Mesodermal cell (in vitro differentiated cells): ENCODE measurements around the gene PSPH.
"Not testable (repeated sequence)": the region's sequence is repeated elsewhere in the genome, so short reads cannot be mapped to it uniquely, and the experiment has no call there.

ENCODE experiments used
- H3K27ac ChIP-seq: 2 replicates; pipeline ENCODE4 v1.7.0; 2013; ENCODE audit warnings: mild to moderate bottlenecking, low read depth, low read length, moderate library complexity; ENCODE audit not compliant: severe bottlenecking
- H3K36me3 ChIP-seq: 2 replicates; pipeline ENCODE4 v1.7.1; 2013; ENCODE audit warnings: mild to moderate bottlenecking, low read length, moderate library complexity; ENCODE audit not compliant: control insufficient read depth, insufficient read depth
- H3K4me1 ChIP-seq: one replicate; pipeline ENCODE4 v1.7.1; 2013; ENCODE audit warnings: mild to moderate bottlenecking, low read length; ENCODE audit not compliant: insufficient read depth, control insufficient read depth, poor library complexity, severe bottlenecking
- H3K4me3 ChIP-seq: 2 replicates; pipeline ENCODE4 v1.7.0; 2013; ENCODE audit warnings: low read length, control low read depth, mild to moderate bottlenecking; ENCODE audit not compliant: insufficient read depth, poor library complexity, severe bottlenecking; ENCODE audit errors: extremely low read depth
- H3K9me3 ChIP-seq: 2 replicates; pipeline ENCODE4 v1.7.1; 2013; ENCODE audit warnings: mild to moderate bottlenecking, low read length, moderate library complexity; ENCODE audit not compliant: control insufficient read depth
- WGBS, 2 experiments: methylation state at CpG; one replicate each; pipeline ENCODE4 v1.1.5; 2013; ENCODE audit warnings: missing lambda C conversion rate in 2 of 2; ENCODE audit not compliant: insufficient coverage in 2 of 2; 5-methylcytosine and 5-hydroxymethylcytosine counted together

The PSPH gene

GRCh38 chr7:56053993-56054392, 2.7 kb upstream of the PSPH start:
- Histone ChIP-seq H3K27ac (no peak overlapping the region), H3K36me3 (peaks cover 64% of the 10 kb centered on the region), H3K4me3 (no peak overlapping the region), H3K4me1 (peaks cover 19% of the 10 kb centered on the region), H3K9me3 (no peaks in the 10 kb centered on the region)
- 100% methylated on average over 1 of the region's 2 CpGs; no CpG with 5 or more reads in 1 of the 2 experiments for WGBS, 2 experiments

- Histone ChIP-seq H3K9me3 (no peaks in the 10 kb centered on the region), H3K4me1 (peaks cover 19% of the 10 kb centered on the region), H3K4me3 (peak overlapping the region; percentile 95), H3K36me3 (peaks cover 58% of the 10 kb centered on the region), H3K27ac (peak overlapping the region; percentile 37)
- 85% methylated on average over 7 to 9 of the region's 9 CpGs for WGBS, 2 experiments
These were observed 2.1 kb upstream of the PSPH start for GRCh38 chr7:56053379-56053778.

GRCh38 chr7:56051053-56051338, 248 bp downstream of the PSPH start:
- Histone ChIP-seq H3K9me3 (no peaks in the 10 kb centered on the region), H3K4me3 (peak overlapping the region; percentile 95), H3K27ac (peak overlapping the region; percentile 93), H3K4me1 (peaks cover 24% of the 10 kb centered on the region), H3K36me3 (peaks cover 34% of the 10 kb centered on the region)
- WGBS, 2 experiments, result 1% methylated on average over 8 to 9 of the region's 9 CpGs

GRCh38 chr7:56048763-56049162, 2.5 kb downstream of the PSPH start:
- not testable (repeated sequence) for H3K27ac ChIP-seq, H3K9me3 ChIP-seq, H3K4me3 ChIP-seq
- H3K4me1 ChIP-seq, result peaks cover 18% of the 10 kb centered on the region
- 89 to 90% methylated on average over 3 to 7 of the region's 8 CpGs for WGBS, 2 experiments
- H3K36me3 ChIP-seq, result peaks cover 14% of the 10 kb centered on the region

- Histone ChIP-seq H3K36me3 (peaks cover 9% of the 10 kb centered on the region), H3K9me3 (no peaks in the 10 kb centered on the region), H3K4me1 (peaks cover 14% of the 10 kb centered on the region), H3K4me3 (no peak overlapping the region), H3K27ac (peak overlapping the region; percentile 4)
- WGBS, 2 experiments, result no CpG with 5 or more reads among the region's 1 CpG
These were observed 3.0 kb downstream of the PSPH start for GRCh38 chr7:56048245-56048644.

- H3K4me3 ChIP-seq, H3K4me1 ChIP-seq, H3K36me3 ChIP-seq, H3K9me3 ChIP-seq: not testable (repeated sequence)
- peak overlapping the region; percentile 97 for H3K27ac ChIP-seq
- WGBS, 2 experiments, result 80 to 94% methylated on average over 8 to 9 of the region's 11 CpGs
These were observed 3.7 kb downstream of the PSPH start for GRCh38 chr7:56047446-56048116.

GRCh38 chr7:56046721-56047445, 4.4 kb downstream of the PSPH start:
- H3K9me3 ChIP-seq, result no peaks in the 10 kb centered on the region
- H3K36me3 ChIP-seq, result peaks cover 12% of the 10 kb centered on the region
- peak overlapping the region; percentile 97 for H3K27ac ChIP-seq
- no peak overlapping the region for H3K4me3 ChIP-seq
- peaks cover 9% of the 10 kb centered on the region for H3K4me1 ChIP-seq
- WGBS, 2 experiments, result 67 to 88% methylated on average over 1 to 4 of the region's 5 CpGs

- not testable (repeated sequence) for H3K4me1 ChIP-seq, H3K4me3 ChIP-seq, H3K27ac ChIP-seq, H3K9me3 ChIP-seq
- peaks cover 12% of the 10 kb centered on the region for H3K36me3 ChIP-seq
- 100% methylated on average over 1 of the region's 2 CpGs; no CpG with 5 or more reads in 1 of the 2 experiments for WGBS, 2 experiments
These were observed 5.5 kb downstream of the PSPH start for GRCh38 chr7:56045758-56046157.

GRCh38 chr7:56040730-56041129, 10.5 kb downstream of the PSPH start:
- peaks cover 20% of the 10 kb centered on the region for H3K36me3 ChIP-seq
- no peaks in the 10 kb centered on the region for H3K4me1 ChIP-seq
- no peak overlapping the region for H3K4me3 ChIP-seq
- peak overlapping the region; percentile 67 for H3K27ac ChIP-seq
- 81 to 93% methylated on average over 3 of the region's 3 CpGs for WGBS, 2 experiments
- no peaks in the 10 kb centered on the region for H3K9me3 ChIP-seq

- peaks cover 5% of the 10 kb centered on the region for H3K4me1 ChIP-seq
- H3K36me3 ChIP-seq, result peaks cover 34% of the 10 kb centered on the region
- WGBS, 2 experiments, result 0% methylated on average over 17 to 22 of the region's 27 CpGs
- H3K9me3 ChIP-seq, result no peaks in the 10 kb centered on the region
- peak overlapping the region; percentile 56 for H3K4me3 ChIP-seq
- H3K27ac ChIP-seq, result peak overlapping the region; percentile 96
These were observed 17.4 kb downstream of the PSPH start for GRCh38 chr7:56033671-56034432.
